OCI-LY7 (cell line): ENCODE data around the gene SPIRE2. TPM values are rescaled to one million over a fixed set of nuclear protein-coding genes. Genes with fewer than 3 reads are reported as not detected.

ENCODE experiments used
- BruUV-seq: library from RNA; stranded (reverse); fragments of 400-500 nt; replicated peaks from 2 replicates; lab custom pipeline; 2021; lab: Mats Ljungman, UMichigan
- CTCF ChIA-PET: fragments of 300-600 bp; sonication (Branson Sonifier 250); formaldehyde crosslinking; loops from one replicate; lab custom pipeline; 2022; ENCODE audit warnings: antibody characterized with exemption; ENCODE audit not compliant: unreplicated experiment; lab: Charles Lee
- POLR2A ChIA-PET: fragments of 300-600 bp; sonication (Branson Sonifier 250); formaldehyde crosslinking; loops from one replicate; lab custom pipeline; 2022; ENCODE audit warnings: antibody characterized with exemption; lab: Charles Lee
- DNase-seq: peaks from one replicate; pipeline ENCODE4 v3.0.0-alpha.2; 2015; ENCODE audit warnings: low spot score
- H2AFZ ChIP-seq: fragments of 200-600 bp; sonication (generic), shearing (Covaris generic); 2 replicates; pipeline ENCODE4 v1.6.1; 2014; ENCODE audit warnings: mild to moderate bottlenecking, antibody characterized with exemption, low read length, moderate library complexity
- H3K27ac ChIP-seq: fragments of 200-600 bp; sonication (generic); 2 replicates; pipeline ENCODE4 v1.5.1; 2014; ENCODE audit warnings: mixed run types, low read depth, mild to moderate bottlenecking, moderate library complexity, low read length, inconsistent platforms; ENCODE audit not compliant: poor library complexity, severe bottlenecking
- H3K36me3 ChIP-seq: fragments of 200-600 bp; sonication (generic); 2 replicates; pipeline ENCODE4 v1.6.1; 2014; ENCODE audit warnings: mild to moderate bottlenecking, antibody characterized with exemption, low read length, moderate library complexity, mixed read lengths; ENCODE audit not compliant: insufficient read depth
- H3K4me1 ChIP-seq: fragments of 200-600 bp; sonication (generic); 2 replicates; pipeline ENCODE4 v1.5.1; 2014; ENCODE audit warnings: mild to moderate bottlenecking, low read length; ENCODE audit not compliant: insufficient read depth, poor library complexity, severe bottlenecking
- H3K4me2 ChIP-seq: fragments of 200-600 bp; sonication (generic); 2 replicates; pipeline ENCODE4 v1.6.1; 2014; ENCODE audit warnings: mild to moderate bottlenecking, low read length
- H3K4me3 ChIP-seq: fragments of 200-600 bp; sonication (generic); 2 replicates; pipeline ENCODE4 v1.5.1; 2014; ENCODE audit warnings: mild to moderate bottlenecking, low read depth, low read length; ENCODE audit not compliant: poor library complexity, severe bottlenecking
- H3K79me2 ChIP-seq: fragments of 200-600 bp; sonication (generic); 2 replicates; pipeline ENCODE4 v1.6.1; 2016; ENCODE audit warnings: low read depth, mild to moderate bottlenecking, low read length, moderate library complexity, mixed read lengths; ENCODE audit not compliant: insufficient read depth
- H3K9me2 ChIP-seq: fragments of 200-600 bp; sonication (generic); 2 replicates; pipeline ENCODE4 v1.6.1; 2016; ENCODE audit warnings: mild to moderate bottlenecking, low read length, mixed read lengths; ENCODE audit not compliant: insufficient read depth
- H3K9me3 ChIP-seq: fragments of 200-600 bp; sonication (generic); 2 replicates; pipeline ENCODE4 v1.6.1; 2014; ENCODE audit warnings: mild to moderate bottlenecking, mixed run types, low read length, mixed read lengths
- H4K20me1 ChIP-seq: fragments of 200-600 bp; sonication (generic); 2 replicates; pipeline ENCODE4 v1.6.1; 2014; ENCODE audit warnings: mild to moderate bottlenecking, antibody characterized with exemption, low read length, moderate library complexity, mixed read lengths; ENCODE audit not compliant: insufficient read depth
- CTCF ChIP-seq: fragments of 200-600 bp; sonication (generic); conservative IDR thresholded peaks from 2 replicates; pipeline ENCODE4 v1.5.1; 2014; ENCODE audit warnings: mild to moderate bottlenecking, antibody characterized with exemption, low read length, moderate library complexity, mixed read lengths
- EZH2phosphoT487 ChIP-seq: fragments of 200-600 bp; sonication (generic); IDR thresholded peaks from 2 replicates; pipeline ENCODE4 v1.6.1; 2018; ENCODE audit warnings: low read depth, borderline replicate concordance, mild to moderate bottlenecking, mixed run types, antibody characterized with exemption, low read length, moderate library complexity, mixed read lengths
- intact Hi-C: fragments of 100-400 bp; cut with micrococcal nuclease; formaldehyde crosslinking; loops from one replicate; pipeline ENCODE4 v1.10.0; 2022; ENCODE audit not compliant: unreplicated experiment
- total RNA-seq, 2 experiments: library from RNA; depleted of rRNA in 1 of 2; stranded (reverse); fragments of >200 nt in 1 of 2; shearing (Covaris generic) in 1 of 2; gene quantifications; 2 replicates each; pipeline ENCODE4 v1.2.3, GENCODE V29; 2014 to 2022

Gene SPIRE2
- total RNA-seq, 2 experiments from 2014 or later, result 7.1 to 48.5 TPM

GRCh38 chr16:89897204-89897603 is 68.9 kb downstream of the SPIRE2 start:
- Histone ChIP-seq H3K79me2 (no peaks in the 10 kb centered on the region), H3K9me3 (no peaks in the 10 kb centered on the region), H3K36me3 (peaks cover 87% of the 10 kb centered on the region), H3K4me1 (no peaks in the 10 kb centered on the region), H3K27ac (no peak overlapping the region), H4K20me1 (no peaks in the 10 kb centered on the region), H2AFZ (no peak overlapping the region), H3K9me2 (no peaks in the 10 kb centered on the region), H3K4me3 (no peak overlapping the region), H3K4me2 (no peak overlapping the region)
- intact Hi-C loops, result no loop called here
- ChIA-PET CTCF (no interaction called here), POLR2A (no interaction called here)
- TF ChIP-seq CTCF (no peak), EZH2phosphoT487 (no peak)
- DNase-seq, result no peak
- no TSS peak for BruUV-seq

- no peaks in the 10 kb centered on the region for H3K9me3 ChIP-seq
- H3K79me2 ChIP-seq, result no peaks in the 10 kb centered on the region
- no peak for DNase-seq
- H3K9me2 ChIP-seq, result no peaks in the 10 kb centered on the region
- H3K4me2 ChIP-seq, result no peak overlapping the region
- H3K36me3 ChIP-seq, result peaks cover 83% of the 10 kb centered on the region
- ChIA-PET CTCF (no interaction called here), POLR2A (no interaction called here)
- no peak overlapping the region for H3K4me3 ChIP-seq
- no peaks in the 10 kb centered on the region for H4K20me1 ChIP-seq
- no peak for TF ChIP-seq EZH2phosphoT487
- TF ChIP-seq CTCF, result no peak
- BruUV-seq, result no TSS peak
- intact Hi-C loops, result no loop called here
- no peak overlapping the region for H3K27ac ChIP-seq
- no peak overlapping the region for H2AFZ ChIP-seq
- no peaks in the 10 kb centered on the region for H3K4me1 ChIP-seq
Measured at GRCh38 chr16:89898201-89898967, 70.1 kb downstream of the SPIRE2 start.

- H3K79me2 ChIP-seq, result no peaks in the 10 kb centered on the region
- no peak overlapping the region for H3K4me2 ChIP-seq
- no peak for DNase-seq
- no TSS peak for BruUV-seq
- H2AFZ ChIP-seq, result no peak overlapping the region
- H3K4me3 ChIP-seq, result no peak overlapping the region
- ChIA-PET CTCF (no interaction called here), POLR2A (no interaction called here)
- no peaks in the 10 kb centered on the region for H3K9me3 ChIP-seq
- H3K27ac ChIP-seq, result no peak overlapping the region
- H3K9me2 ChIP-seq, result no peaks in the 10 kb centered on the region
- H3K4me1 ChIP-seq, result no peaks in the 10 kb centered on the region
- peaks cover 83% of the 10 kb centered on the region for H3K36me3 ChIP-seq
- no peaks in the 10 kb centered on the region for H4K20me1 ChIP-seq
- intact Hi-C loops, result no loop called here
- no peak for TF ChIP-seq EZH2phosphoT487
- no peak for TF ChIP-seq CTCF
Measured at GRCh38 chr16:89899879-89900481, 71.7 kb downstream of the SPIRE2 start.
